ENCODE results near the gene DBT. TPM values are rescaled to one million over a fixed set of nuclear protein-coding genes. Genes with fewer than 3 reads are reported as not detected.

The DBT gene
- polyA plus RNA-seq, 1 donor from 2014 or later: 9.0 TPM

- no peaks in the 10 kb centered on the region for H3F3A ChIP-seq (ENCODE audit: insufficient read depth, low read length, poor library complexity, severe bottlenecking)
- no peak for TF ChIP-seq REST (IDR thresholded peaks at IDR 0.05; ENCODE audit: borderline replicate concordance)
- TF ChIP-seq EP300 (conservative IDR thresholded peaks at IDR 0.05; ENCODE audit: poor library complexity, severe bottlenecking): no peak
- no peak for TF ChIP-seq SMC3 (conservative IDR thresholded peaks at IDR 0.05; ENCODE audit: poor library complexity)
- TF ChIP-seq EZH2 (IDR thresholded peaks at IDR 0.05; ENCODE audit: borderline replicate concordance, insufficient read depth, low read length, poor library complexity, severe bottlenecking): no peak
- no peak for TF ChIP-seq POLR2AphosphoS5 (IDR thresholded peaks at IDR 0.05)
- TF ChIP-seq RAD21 (conservative IDR thresholded peaks at IDR 0.05): no peak
- no peak for TF ChIP-seq MXI1 (conservative IDR thresholded peaks at IDR 0.05; ENCODE audit: poor library complexity, severe bottlenecking)
- no peak for TF ChIP-seq CTCF (IDR thresholded peaks at IDR 0.05; ENCODE audit: poor library complexity, severe bottlenecking)
- no peak for TF ChIP-seq TAF1 (IDR thresholded peaks at IDR 0.05; ENCODE audit: low read depth)
- H3K9ac ChIP-seq (ENCODE audit: low read length): no peak overlapping the region
- no peaks in the 10 kb centered on the region for H4K20me1 ChIP-seq (ENCODE audit: insufficient read depth)
- H3K9me3 ChIP-seq (ENCODE audit: low read length): no peaks in the 10 kb centered on the region
- H3K27me3 ChIP-seq (ENCODE audit: insufficient read depth, low read depth, low read length): no peaks in the 10 kb centered on the region
- no peaks in the 10 kb centered on the region for H3K9me2 ChIP-seq (ENCODE audit: insufficient read depth, low read length)
- H3K27ac ChIP-seq (ENCODE audit: low read length): no peak overlapping the region
- H3K79me2 ChIP-seq (replicated peaks; ENCODE audit: insufficient read depth, low read length): no peaks in the 10 kb centered on the region
- H3K4me2 ChIP-seq (ENCODE audit: low read length): no peak overlapping the region
- no peak overlapping the region for H2AFZ ChIP-seq (ENCODE audit: low read depth, low read length)
- no peak overlapping the region for H3K4me3 ChIP-seq (ENCODE audit: low read length)
- peaks cover 12% of the 10 kb centered on the region for H3K36me3 ChIP-seq (ENCODE audit: insufficient read depth, low read length)
These were observed 108.4 kb downstream of the DBT start for GRCh38 chr1:100141192-100141591.

- no peak overlapping the region for H3K4me2 ChIP-seq (ENCODE audit: low read length)
- H3K27ac ChIP-seq (ENCODE audit: low read length): no peak overlapping the region
- H3K9me2 ChIP-seq (ENCODE audit: insufficient read depth, low read length): no peaks in the 10 kb centered on the region
- H3K4me3 ChIP-seq (ENCODE audit: low read length): no peak overlapping the region
- no peak overlapping the region for H3K9ac ChIP-seq (ENCODE audit: low read length)
- no peaks in the 10 kb centered on the region for H3K27me3 ChIP-seq (ENCODE audit: insufficient read depth, low read depth, low read length)
- no peaks in the 10 kb centered on the region for H3K9me3 ChIP-seq (ENCODE audit: low read length)
- no peaks in the 10 kb centered on the region for H4K20me1 ChIP-seq (ENCODE audit: insufficient read depth)
- H2AFZ ChIP-seq (ENCODE audit: low read depth, low read length): no peak overlapping the region
- H3F3A ChIP-seq (ENCODE audit: insufficient read depth, low read length, poor library complexity, severe bottlenecking): no peaks in the 10 kb centered on the region
- peaks cover 10% of the 10 kb centered on the region for H3K79me2 ChIP-seq (replicated peaks; ENCODE audit: insufficient read depth, low read length)
- no peaks in the 10 kb centered on the region for H3K36me3 ChIP-seq (ENCODE audit: insufficient read depth, low read length)
- TF ChIP-seq EP300 (conservative IDR thresholded peaks at IDR 0.05; ENCODE audit: poor library complexity, severe bottlenecking): no peak
- TF ChIP-seq TAF1 (IDR thresholded peaks at IDR 0.05; ENCODE audit: low read depth): no peak
- no peak for TF ChIP-seq SMC3 (conservative IDR thresholded peaks at IDR 0.05; ENCODE audit: poor library complexity)
- no peak for TF ChIP-seq EZH2 (IDR thresholded peaks at IDR 0.05; ENCODE audit: borderline replicate concordance, insufficient read depth, low read length, poor library complexity, severe bottlenecking)
- no peak for TF ChIP-seq REST (IDR thresholded peaks at IDR 0.05; ENCODE audit: borderline replicate concordance)
- TF ChIP-seq MXI1 (conservative IDR thresholded peaks at IDR 0.05; ENCODE audit: poor library complexity, severe bottlenecking): no peak
- no peak for TF ChIP-seq CTCF (IDR thresholded peaks at IDR 0.05; ENCODE audit: poor library complexity, severe bottlenecking)
- TF ChIP-seq RAD21 (conservative IDR thresholded peaks at IDR 0.05): no peak
- no peak for TF ChIP-seq POLR2AphosphoS5 (IDR thresholded peaks at IDR 0.05)
These were observed 112.0 kb downstream of the DBT start for GRCh38 chr1:100137602-100138001.
